Stimulated activated CD4-positive, alpha-beta T cell treated with anti-CD3 and anti-CD28 coated beads, Interleukin-12 subunit alpha, Interleukin-12 subunit beta, amount 100 ng/mL, for 24 hours (primary cell): ENCODE data around the gene ARHGAP23.
"Not testable (repeated sequence)": the region's sequence is repeated elsewhere in the genome, so short reads cannot be mapped to it uniquely, and the experiment has no call there.

Experiments
- DNase-seq, 2 experiments: peaks; one replicate each; pipeline ENCODE4 v3.0.0-alpha.2; 2020; ENCODE audit warnings: low read depth in 2 of 2

Gene ARHGAP23

GRCh38 chr17:38491346-38492066 lies 63.2 kb downstream of the ARHGAP23 start:
- not testable (repeated sequence) for DNase-seq

GRCh38 chr17:38492067-38493040 lies 64.1 kb downstream of the ARHGAP23 start:
- DNase-seq: peak; percentile 78 to 96

- DNase-seq: not testable (repeated sequence)
Observed at GRCh38 chr17:38494152-38494551, 65.9 kb downstream of the ARHGAP23 start.

- not testable (repeated sequence) for DNase-seq
Observed at GRCh38 chr17:38497656-38498055, 69.4 kb downstream of the ARHGAP23 start.

GRCh38 chr17:38498353-38498752 lies 70.1 kb downstream of the ARHGAP23 start:
- no peak for DNase-seq

GRCh38 chr17:38499230-38499629 lies 71.0 kb downstream of the ARHGAP23 start:
- not testable (repeated sequence) for DNase-seq

- DNase-seq: not testable (repeated sequence)
Observed at GRCh38 chr17:38501718-38502117, 73.5 kb downstream of the ARHGAP23 start.

- DNase-seq: not testable (repeated sequence)
Observed at GRCh38 chr17:38503286-38503913, 75.1 kb downstream of the ARHGAP23 start.

GRCh38 chr17:38504216-38504615 lies 76.0 kb downstream of the ARHGAP23 start:
- DNase-seq: no peak

GRCh38 chr17:38507436-38507835 lies 79.2 kb downstream of the ARHGAP23 start:
- no peak for DNase-seq

- no peak for DNase-seq
Observed at GRCh38 chr17:38507921-38508569, 79.8 kb downstream of the ARHGAP23 start.

- no peak for DNase-seq
Observed at GRCh38 chr17:38508570-38508950, 80.3 kb downstream of the ARHGAP23 start.

- peak; percentile 49 to 76 for DNase-seq
Observed at GRCh38 chr17:38508954-38509771, 80.9 kb downstream of the ARHGAP23 start.

- no peak for DNase-seq
Observed at GRCh38 chr17:38509772-38510420, 81.6 kb downstream of the ARHGAP23 start.

- no peak for DNase-seq
Observed at GRCh38 chr17:38510421-38511149, 82.3 kb downstream of the ARHGAP23 start.

GRCh38 chr17:38511150-38512108 lies 83.2 kb downstream of the ARHGAP23 start:
- no peak for DNase-seq

- no peak for DNase-seq
Observed at GRCh38 chr17:38512473-38513058, 84.3 kb downstream of the ARHGAP23 start.

- not testable (repeated sequence) for DNase-seq
Observed at GRCh38 chr17:38526526-38526925, 98.3 kb downstream of the ARHGAP23 start.
